GM12873 (cell line): ENCODE results near the gene SBNO2.

Experiments used
- CTCF ChIP-seq: IDR thresholded peaks from 2 replicates; pipeline ENCODE4 v1.5.1; 2012; ENCODE audit warnings: low read depth, mild to moderate bottlenecking, moderate library complexity, low read length, control low read depth; ENCODE audit not compliant: insufficient read depth; ENCODE audit errors: missing control alignments

The SBNO2 gene

GRCh38 chr19:1162404-1163282 is 11.4 kb downstream of the SBNO2 start:
- no peak for TF ChIP-seq CTCF

- no peak for TF ChIP-seq CTCF
Observed at GRCh38 chr19:1161716-1162115, 12.4 kb downstream of the SBNO2 start.

- TF ChIP-seq CTCF, result no peak
Observed at GRCh38 chr19:1159864-1160595, 14.0 kb downstream of the SBNO2 start.

- TF ChIP-seq CTCF, result no peak
Observed at GRCh38 chr19:1158885-1159448, 15.1 kb downstream of the SBNO2 start.

- TF ChIP-seq CTCF, result no peak
Observed at GRCh38 chr19:1157931-1158884, 15.9 kb downstream of the SBNO2 start.

- TF ChIP-seq CTCF, result no peak
Observed at GRCh38 chr19:1156830-1157615, 17.0 kb downstream of the SBNO2 start.
